Smooth muscle cell (in vitro differentiated cells): ENCODE results near the gene WDR20. TPM values are rescaled to one million over a fixed set of nuclear protein-coding genes. Genes with fewer than 3 reads are reported as not detected.
A peak's percentile ranks its signal among the peaks of the same experiment; 100 is the strongest.

ENCODE experiments used
- DNase-seq: peaks from one replicate; lab custom pipeline; 2025; ENCODE audit not compliant: unreplicated experiment; lab: John Stamatoyannopoulos, UW
- H2AFZ ChIP-seq: fragments of 200-600 bp; sonication (generic); 2 replicates; pipeline ENCODE4 v1.6.0; 2016; ENCODE audit warnings: antibody characterized with exemption, low read depth, mild to moderate bottlenecking
- H3F3A ChIP-seq: fragments of 200-600 bp; sonication (generic); 2 replicates; pipeline ENCODE4 v1.6.0; 2017; ENCODE audit warnings: antibody characterized with exemption, low read depth
- H3K27ac ChIP-seq: fragments of 200-600 bp; sonication (generic); 2 replicates; pipeline ENCODE4 v1.5.1; 2016; ENCODE audit warnings: low read depth, mild to moderate bottlenecking
- H3K27me3 ChIP-seq: fragments of 200-600 bp; sonication (generic); 2 replicates; pipeline ENCODE4 v1.6.1; 2016; ENCODE audit warnings: low read depth, mild to moderate bottlenecking
- H3K36me3 ChIP-seq: fragments of 200-600 bp; sonication (generic); 2 replicates; pipeline ENCODE4 v1.5.1; 2016; ENCODE audit warnings: low read depth
- H3K4me1 ChIP-seq: fragments of 200-600 bp; sonication (generic); 2 replicates; pipeline ENCODE4 v1.5.1; 2016; ENCODE audit warnings: low read depth
- H3K4me2 ChIP-seq: fragments of 200-600 bp; sonication (generic); 2 replicates; pipeline ENCODE4 v1.6.0; 2016; ENCODE audit warnings: mild to moderate bottlenecking
- H3K4me3 ChIP-seq: fragments of 200-600 bp; sonication (generic); 2 replicates; pipeline ENCODE4 v1.5.1; 2016; ENCODE audit warnings: mild to moderate bottlenecking
- H3K79me2 ChIP-seq: fragments of 200-600 bp; sonication (generic); 2 replicates; pipeline ENCODE4 v1.6.0; 2016; ENCODE audit warnings: low read depth, mild to moderate bottlenecking
- H3K9ac ChIP-seq: fragments of 200-600 bp; sonication (generic); 2 replicates; pipeline ENCODE4 v1.6.0; 2016; ENCODE audit warnings: low read depth
- H3K9me3 ChIP-seq: fragments of 200-600 bp; sonication (generic); replicated peaks from 2 replicates; pipeline ENCODE4 v1.5.1; 2016; ENCODE audit warnings: low read depth
- H4K20me1 ChIP-seq: fragments of 200-600 bp; sonication (generic); 2 replicates; pipeline ENCODE4 v1.6.0; 2016; ENCODE audit warnings: low read depth
- CTCF ChIP-seq: fragments of 200-600 bp; sonication (generic); IDR thresholded peaks from 2 replicates; pipeline ENCODE4 v1.5.1; 2017; ENCODE audit warnings: borderline replicate concordance, mild to moderate bottlenecking, antibody characterized with exemption; ENCODE audit not compliant: insufficient read depth, poor library complexity, severe bottlenecking
- WGBS: methylation state at CpG from one replicate; pipeline ENCODE4 v1.1.7; 2016; ENCODE audit warnings: low lambda C conversion rate; 5-methylcytosine and 5-hydroxymethylcytosine counted together
- polyA plus RNA-seq: library from polyadenylated mRNA; unstranded; fragments of >200 nt; fragmentation: Nextera tagmentation; extraction: Ambion mirVana; gene quantifications from 2 replicates; pipeline ENCODE4 v1.2.1, GENCODE V29; 2016
- total RNA-seq: library from RNA; depleted of rRNA; stranded (reverse); fragments of >200 nt; gene quantifications from 2 replicates; pipeline ENCODE4 v1.2.3, GENCODE V29; 2014

Gene WDR20
- total and polyA plus RNA-seq, 2 experiments from 2014 or later: 12.0 to 19.4 TPM

GRCh38 chr14:102094101-102094500 is 45.6 kb upstream of the WDR20 start:
- H4K20me1 ChIP-seq: no peaks in the 10 kb centered on the region

GRCh38 chr14:102095231-102095870 is 44.3 kb upstream of the WDR20 start:
- H3K4me1 ChIP-seq: no peaks in the 10 kb centered on the region
- H3K27me3 ChIP-seq: no peaks in the 10 kb centered on the region
- H3K4me3 ChIP-seq: no peak overlapping the region
- H3K4me2 ChIP-seq: no peak overlapping the region
- 53% methylated on average over 6 of the region's 6 CpGs for WGBS
- H3F3A ChIP-seq: no peaks in the 10 kb centered on the region
- DNase-seq: no peak
- H2AFZ ChIP-seq: no peak overlapping the region
- H3K9ac ChIP-seq: no peak overlapping the region
- H3K9me3 ChIP-seq: no peaks in the 10 kb centered on the region
- no peaks in the 10 kb centered on the region for H3K36me3 ChIP-seq
- no peak for TF ChIP-seq CTCF
- no peaks in the 10 kb centered on the region for H4K20me1 ChIP-seq
- peak overlapping the region; percentile 27 for H3K27ac ChIP-seq
- no peaks in the 10 kb centered on the region for H3K79me2 ChIP-seq

More at GRCh38 chr14:102094101-102094500, 45.6 kb upstream of the WDR20 start:
- Histone ChIP-seq H3K79me2 (no peaks in the 10 kb centered on the region), H3K9me3 (no peaks in the 10 kb centered on the region), H3K4me3 (no peak overlapping the region), H3F3A (no peaks in the 10 kb centered on the region), H3K27me3 (no peaks in the 10 kb centered on the region), H3K36me3 (no peaks in the 10 kb centered on the region), H3K27ac (no peak overlapping the region), H3K9ac (no peak overlapping the region), H3K4me1 (no peaks in the 10 kb centered on the region), H2AFZ (no peak overlapping the region), H3K4me2 (no peak overlapping the region)
- TF ChIP-seq CTCF: no peak
- WGBS: 80% methylated on average over 7 of the region's 7 CpGs
- DNase-seq: no peak

- H3K9ac ChIP-seq: no peak overlapping the region
- H3K4me2 ChIP-seq: no peak overlapping the region
- H3K27me3 ChIP-seq: no peaks in the 10 kb centered on the region
- H3K9me3 ChIP-seq: no peaks in the 10 kb centered on the region
- H2AFZ ChIP-seq: no peak overlapping the region
- peak overlapping the region; percentile 27 for H3K27ac ChIP-seq
- H3K4me1 ChIP-seq: no peaks in the 10 kb centered on the region
- no peaks in the 10 kb centered on the region for H3K36me3 ChIP-seq
- no peak for DNase-seq
- no peaks in the 10 kb centered on the region for H3F3A ChIP-seq
- no peaks in the 10 kb centered on the region for H3K79me2 ChIP-seq
- no peak for TF ChIP-seq CTCF
- no peak overlapping the region for H3K4me3 ChIP-seq
- H4K20me1 ChIP-seq: no peaks in the 10 kb centered on the region
- WGBS: 54% methylated on average over 8 of the region's 8 CpGs
Measured at GRCh38 chr14:102095871-102096568, 43.7 kb upstream of the WDR20 start.
